PFSK-1 (cell line): ENCODE data around the gene EDARADD.

Experiments
- FOXP2 ChIP-seq: optimal IDR thresholded peaks from 2 replicates; pipeline ENCODE3; 2011; ENCODE audit warnings: borderline replicate concordance, control low read depth, inconsistent platforms; ENCODE audit not compliant: insufficient read depth; ENCODE audit errors: extremely low read length, extremely low read depth
- POLR2AphosphoS5 ChIP-seq: IDR thresholded peaks from 2 replicates; pipeline ENCODE4 v1.6.1; 2012; ENCODE audit warnings: low read depth, mild to moderate bottlenecking, control low read depth, low read length, moderate library complexity
- REST ChIP-seq, 2 experiments: IDR thresholded peaks; 2 replicates each; pipeline versions ENCODE4 v1.6.1 to v1.8.0; 2011 to 2012; ENCODE audit warnings: low read depth in 2 of 2, low read length in 2 of 2, control low read depth in 1 of 2, inconsistent platforms in 1 of 2, mild to moderate bottlenecking in 1 of 2, moderate library complexity in 1 of 2; ENCODE audit not compliant: insufficient read depth in 1 of 2
- SIN3A ChIP-seq: IDR thresholded peaks from 2 replicates; pipeline ENCODE4 v1.6.1; 2012; ENCODE audit warnings: mild to moderate bottlenecking, low read length, moderate library complexity, borderline replicate concordance; ENCODE audit not compliant: insufficient read depth
- TAF1 ChIP-seq: IDR thresholded peaks from 2 replicates; pipeline ENCODE4 v1.6.1; 2012; ENCODE audit warnings: low read length, control low read depth, borderline replicate concordance; ENCODE audit not compliant: insufficient read depth

EDARADD gene

GRCh38 chr1:236465959-236466303 lies 71.8 kb downstream of the EDARADD start:
- no peak for TF ChIP-seq SIN3A

GRCh38 chr1:236467327-236467641 lies 73.2 kb downstream of the EDARADD start:
- TF ChIP-seq SIN3A (no peak), POLR2AphosphoS5 (no peak), REST (IDR thresholded peaks at IDR 0.05; ENCODE audit: insufficient read depth in 1 of 2, low read depth in 2 of 2, low read length in 2 of 2) (no peak), FOXP2 (no peak), TAF1 (no peak)

- no peak for TF ChIP-seq SIN3A
- TF ChIP-seq TAF1, result no peak
- no peak for TF ChIP-seq REST (IDR thresholded peaks at IDR 0.05; ENCODE audit: insufficient read depth in 1 of 2, low read depth in 2 of 2, low read length in 2 of 2)
- no peak for TF ChIP-seq POLR2AphosphoS5
- no peak for TF ChIP-seq FOXP2
These were observed 74.5 kb downstream of the EDARADD start for GRCh38 chr1:236468625-236469024.

- TF ChIP-seq FOXP2, result no peak
- TF ChIP-seq REST (IDR thresholded peaks at IDR 0.05; ENCODE audit: insufficient read depth in 1 of 2, low read depth in 2 of 2, low read length in 2 of 2), result no peak
- no peak for TF ChIP-seq TAF1
- no peak for TF ChIP-seq SIN3A
- no peak for TF ChIP-seq POLR2AphosphoS5
These were observed 75.4 kb downstream of the EDARADD start for GRCh38 chr1:236469466-236469865.

- no peak for TF ChIP-seq REST (IDR thresholded peaks at IDR 0.05; ENCODE audit: insufficient read depth in 1 of 2, low read depth in 2 of 2, low read length in 2 of 2)
- no peak for TF ChIP-seq FOXP2
- TF ChIP-seq SIN3A, result no peak
- TF ChIP-seq TAF1, result no peak
- no peak for TF ChIP-seq POLR2AphosphoS5
These were observed 77.0 kb downstream of the EDARADD start for GRCh38 chr1:236471096-236471495.

- no peak for TF ChIP-seq SIN3A
- no peak for TF ChIP-seq TAF1
- TF ChIP-seq FOXP2, result no peak
- TF ChIP-seq POLR2AphosphoS5, result no peak
- TF ChIP-seq REST (IDR thresholded peaks at IDR 0.05; ENCODE audit: insufficient read depth in 1 of 2, low read depth in 2 of 2, low read length in 2 of 2), result no peak
These were observed 77.6 kb downstream of the EDARADD start for GRCh38 chr1:236471653-236472052.
